Measurements from ENCODE around the gene MDK. TPM values are rescaled to one million over a fixed set of nuclear protein-coding genes. Genes with fewer than 3 reads are reported as not detected.

MDK gene
- total and polyA plus RNA-seq, 2 of the 4 experiments (the other 2 are of a cell fraction), result 25.8 to 377 TPM

- DNase-seq (no peak), ATAC-seq (ENCODE audit: low read depth) (no peak)
- Histone ChIP-seq H3K14ac (replicated peaks; ENCODE audit: low read depth, low read length) (no peak overlapping the region), H3K27me3 (ENCODE audit: control insufficient read depth, insufficient read depth, low read length) (no peaks in the 10 kb centered on the region), H2AK5ac (ENCODE audit: low read depth, low read length) (no peak overlapping the region), H3K23ac (ENCODE audit: low read depth, low read length) (no peak overlapping the region), H2BK5ac (ENCODE audit: low read depth, low read length, poor library complexity, severe bottlenecking) (no peak overlapping the region), H3K4me2 (ENCODE audit: low read depth, low read length) (no peak overlapping the region), H3K9me3 (ENCODE audit: control insufficient read depth, insufficient read depth, low read length) (no peaks in the 10 kb centered on the region), H3K9ac (ENCODE audit: low read depth, low read length) (no peak overlapping the region), H3K4me1 (ENCODE audit: control insufficient read depth, insufficient read depth, low read length) (peaks cover 19% of the 10 kb centered on the region), H3K36me3 (ENCODE audit: control insufficient read depth, insufficient read depth, low read length) (no peaks in the 10 kb centered on the region), H4K20me1 (ENCODE audit: insufficient read depth, low read length) (peaks cover 31% of the 10 kb centered on the region), H3K18ac (ENCODE audit: low read depth, low read length) (no peak overlapping the region), H2BK20ac (ENCODE audit: low read depth, low read length) (no peak overlapping the region), H2BK15ac (ENCODE audit: low read depth, low read length) (no peak overlapping the region), H3K9me1 (ENCODE audit: insufficient read depth, low read length) (peaks cover 7% of the 10 kb centered on the region), H4K5ac (ENCODE audit: low read depth, low read length) (no peak overlapping the region), H3K27ac (ENCODE audit: insufficient read depth, low read length) (no peak overlapping the region), H3K4me3 (ENCODE audit: insufficient read depth, low read depth, low read length) (no peak overlapping the region), H2BK120ac (ENCODE audit: low read depth, low read length) (no peak overlapping the region), H4K8ac (ENCODE audit: low read depth in 2 of 2, low read length in 2 of 2) (no peak overlapping the region), H2AFZ (replicated peaks; ENCODE audit: low read length, poor library complexity) (no peak overlapping the region), H3K79me1 (ENCODE audit: low read depth in 1 of 2, low read length in 2 of 2) (peaks cover 21 to 81% of the 10 kb centered on the region in 2 experiments), H3K56ac (ENCODE audit: extremely low read depth, insufficient read depth, low read length) (no peak overlapping the region), H3K4ac (ENCODE audit: low read depth, low read length) (no peak overlapping the region), H2AK9ac (replicated peaks; ENCODE audit: low read depth, low read length, poor library complexity) (no peak overlapping the region), H4K91ac (ENCODE audit: insufficient read depth, low read depth, low read length) (no peak overlapping the region)
- in situ Hi-C loops (cut with MboI; ENCODE audit: low sequenced_read_pairs), result no loop called here
- no TSS peak for BruUV-seq (replicated peaks)
- 80% methylated on average over 2 of the region's 8 CpGs; no CpG with 5 or more reads in 1 of the 2 experiments for WGBS, 2 experiments (ENCODE audit: extremely low coverage in 2 of 2, insufficient read length in 1 of 2)
- dilution Hi-C loops (cut with HindIII; ENCODE audit: low sequenced_read_pairs, unreplicated experiment), result no loop called here
- POLR2A ChIA-PET (ENCODE audit: unreplicated experiment), result no interaction called here
- intact Hi-C loops (cut with micrococcal nuclease), result no loop called here
- CTCF ChIA-PET, result no interaction called here
- TF ChIP-seq POLR2A (IDR thresholded peaks at IDR 0.05; ENCODE audit: low read depth, low read length) (no peak), MXI1 (IDR thresholded peaks at IDR 0.05; ENCODE audit: borderline replicate concordance, low read depth, low read length) (no peak), CEBPB (IDR thresholded peaks at IDR 0.05; ENCODE audit: low read depth, low read length) (no peak), RFX5 (IDR thresholded peaks at IDR 0.05; ENCODE audit: low read depth, low read length) (no peak), RCOR1 (IDR thresholded peaks at IDR 0.05; ENCODE audit: insufficient replicate concordance, low read length) (no peak), NFE2L2 (IDR thresholded peaks at IDR 0.05; ENCODE audit: low read depth, low read length) (no peak), BHLHE40 (IDR thresholded peaks at IDR 0.05; ENCODE audit: low read depth, low read length) (no peak), CTCF (conservative IDR thresholded peaks at IDR 0.05; ENCODE audit: low read depth, low read length) (no peak), MAZ (IDR thresholded peaks at IDR 0.05; ENCODE audit: borderline replicate concordance, low read depth, low read length) (no peak), ELK1 (IDR thresholded peaks at IDR 0.05; ENCODE audit: borderline replicate concordance, low read depth, low read length) (no peak), CHD1 (IDR thresholded peaks at IDR 0.05; ENCODE audit: low read depth, low read length) (no peak)
Measured at GRCh38 chr11:46351148-46351547, 30.3 kb upstream of the MDK start.

Data from IMR-90 (cell line).